Measurements from ENCODE around the gene ITGA2. TPM values are rescaled to one million over a fixed set of nuclear protein-coding genes. Genes with fewer than 3 reads are reported as not detected.

ITGA2 gene
- total and polyA plus RNA-seq, 9 of the 15 experiments (the other 6 are each of a cell fraction or from before 2014, with no cell fraction given): 0.01 to 0.09 (median 0.03) TPM; not detected in 5

DNA sequence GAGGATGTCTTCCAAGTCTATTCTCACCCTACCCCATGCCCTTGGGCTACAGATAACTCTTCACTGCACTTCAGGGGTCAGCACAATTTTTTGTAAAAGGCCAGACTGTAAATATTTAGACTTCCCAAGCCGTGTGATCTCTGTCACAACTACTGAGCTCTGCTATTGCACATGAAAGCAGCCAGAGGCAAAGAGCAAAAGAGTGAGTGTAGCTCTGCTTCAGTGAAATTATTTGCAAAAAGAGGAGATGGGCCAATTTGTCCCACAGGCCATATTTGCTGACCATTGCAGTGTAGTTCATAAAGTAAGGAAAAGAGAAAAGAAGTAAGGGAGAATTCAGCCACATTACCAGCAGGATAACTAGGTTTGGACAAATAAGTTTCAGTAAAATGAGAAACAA lies 127.4 kb downstream of the ITGA2 start:
- Histone ChIP-seq H4K20me1 (replicated peaks; ENCODE audit: control insufficient read depth, insufficient read depth, low read length) (no peaks in the 10 kb centered on the region), H2AFZ (ENCODE audit: low read depth, low read length) (0 out of 2 replicates have a peak overlapping the region, but pooled peaks have one; percentile 3), H3K79me2 (ENCODE audit: control insufficient read depth, insufficient read depth, low read length) (no peaks in the 10 kb centered on the region), H3K4me3 (no peak overlapping the region), H3K9ac (ENCODE audit: insufficient read depth in 1 of 2, low read depth in 2 of 2, low read length in 2 of 2) (no peak overlapping the region), H3K36me3 (ENCODE audit: control insufficient read depth, insufficient read depth, low read length) (no peaks in the 10 kb centered on the region), H3K27me3 (ENCODE audit: control insufficient read depth in 2 of 2, insufficient read depth in 2 of 2, low read length in 2 of 2) (no peaks in the 10 kb centered on the region), H3K9me1 (ENCODE audit: control insufficient read depth, insufficient read depth, low read length) (no peaks in the 10 kb centered on the region), H3K4me2 (ENCODE audit: insufficient read depth, low read length) (no peak overlapping the region), H3K27ac (ENCODE audit: extremely low read depth, low read depth, low read length) (no peak overlapping the region), H3K4me1 (replicated peaks in 1 of 2; ENCODE audit: control insufficient read depth in 2 of 2, insufficient read depth in 2 of 2, low read length in 2 of 2) (peaks cover 16 to 25% of the 10 kb centered on the region in 2 experiments; a peak in 4 of 5 replicates), H3K9me3 (replicated peaks; ENCODE audit: control insufficient read depth, insufficient read depth, low read depth, low read length) (no peaks in the 10 kb centered on the region; the same call in 1 of the 2 replicates)
- BruUV-seq (replicated peaks): no TSS peak
- WGBS (ENCODE audit: insufficient coverage, low coverage, missing lambda C conversion rate): 27% methylated on average over 1 of the region's 1 CpG
- in situ Hi-C loops (cut with MboI): no loop called here
- ChIA-PET CTCF (ENCODE audit: low intra/inter-chr PET ratio) (no interaction called here), POLR2A (no interaction called here)
- DNase-seq (ENCODE audit: extremely low read depth in 1 of 4, low spot score in 3 of 4): no peak
- intact Hi-C loops (cut with micrococcal nuclease): no loop called here
- no peak for ATAC-seq
- no peak for FAIRE-seq
- TF ChIP-seq RBM17 (IDR thresholded peaks at IDR 0.05; ENCODE audit: borderline replicate concordance, low read depth, low read length) (no peak), JUNB (CRISPR knock-in tag; conservative IDR thresholded peaks at IDR 0.05) (no peak), EWSR1 (IDR thresholded peaks at IDR 0.05; ENCODE audit: borderline replicate concordance, low read depth, partially characterized antibody) (no peak), PHTF2 (CRISPR knock-in tag; IDR thresholded peaks at IDR 0.05) (no peak), ILF3 (IDR thresholded peaks at IDR 0.05; ENCODE audit: borderline replicate concordance) (no peak), STAT5B (CRISPR knock-in tag; IDR thresholded peaks at IDR 0.05) (no peak), POU5F1 (IDR thresholded peaks at IDR 0.05; ENCODE audit: borderline replicate concordance, low read depth, low read length, partially characterized antibody) (no peak), EHMT2 (IDR thresholded peaks at IDR 0.05) (no peak), NELFE (IDR thresholded peaks at IDR 0.05; ENCODE audit: insufficient read depth, insufficient read length) (no peak)
- TF ChIP-seq, protein P1, sequence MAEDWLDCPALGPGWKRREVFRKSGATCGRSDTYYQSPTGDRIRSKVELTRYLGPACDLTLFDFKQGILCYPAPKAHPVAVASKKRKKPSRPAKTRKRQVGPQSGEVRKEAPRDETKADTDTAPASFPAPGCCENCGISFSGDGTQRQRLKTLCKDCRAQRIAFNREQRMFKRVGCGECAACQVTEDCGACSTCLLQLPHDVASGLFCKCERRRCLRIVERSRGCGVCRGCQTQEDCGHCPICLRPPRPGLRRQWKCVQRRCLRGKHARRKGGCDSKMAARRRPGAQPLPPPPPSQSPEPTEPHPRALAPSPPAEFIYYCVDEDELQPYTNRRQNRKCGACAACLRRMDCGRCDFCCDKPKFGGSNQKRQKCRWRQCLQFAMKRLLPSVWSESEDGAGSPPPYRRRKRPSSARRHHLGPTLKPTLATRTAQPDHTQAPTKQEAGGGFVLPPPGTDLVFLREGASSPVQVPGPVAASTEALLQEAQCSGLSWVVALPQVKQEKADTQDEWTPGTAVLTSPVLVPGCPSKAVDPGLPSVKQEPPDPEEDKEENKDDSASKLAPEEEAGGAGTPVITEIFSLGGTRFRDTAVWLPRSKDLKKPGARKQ (CRISPR knock-in tag; IDR thresholded peaks at IDR 0.05): no peak
- TF ChIP-seq, protein P2, sequence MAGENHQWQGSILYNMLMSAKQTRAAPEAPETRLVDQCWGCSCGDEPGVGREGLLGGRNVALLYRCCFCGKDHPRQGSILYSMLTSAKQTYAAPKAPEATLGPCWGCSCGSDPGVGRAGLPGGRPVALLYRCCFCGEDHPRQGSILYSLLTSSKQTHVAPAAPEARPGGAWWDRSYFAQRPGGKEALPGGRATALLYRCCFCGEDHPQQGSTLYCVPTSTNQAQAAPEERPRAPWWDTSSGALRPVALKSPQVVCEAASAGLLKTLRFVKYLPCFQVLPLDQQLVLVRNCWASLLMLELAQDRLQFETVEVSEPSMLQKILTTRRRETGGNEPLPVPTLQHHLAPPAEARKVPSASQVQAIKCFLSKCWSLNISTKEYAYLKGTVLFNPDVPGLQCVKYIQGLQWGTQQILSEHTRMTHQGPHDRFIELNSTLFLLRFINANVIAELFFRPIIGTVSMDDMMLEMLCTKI (IDR thresholded peaks at IDR 0.05; ENCODE audit: partially characterized antibody): no peak

All from K562 (cell line).